Measurements from ENCODE around the gene RAB35.

Gene RAB35

GRCh38 chr12:120067901-120068300, 48.7 kb downstream of the RAB35 start (continued):
- TF ChIP-seq BCL6B (tag by site-specific recombination; IDR thresholded peaks at IDR 0.05) = no peak
- no peak for TF ChIP-seq ZNF48 (tag by site-specific recombination; IDR thresholded peaks at IDR 0.05)
- TF ChIP-seq ZNF777 (tag by site-specific recombination; IDR thresholded peaks at IDR 0.05; ENCODE audit: borderline replicate concordance) = no peak
- no peak for TF ChIP-seq ZNF513 (tag by site-specific recombination; IDR thresholded peaks at IDR 0.05)
- no peak for TF ChIP-seq ZNF311 (tag by site-specific recombination; IDR thresholded peaks at IDR 0.05; ENCODE audit: borderline replicate concordance)
- no peak for TF ChIP-seq SP2 (tag by site-specific recombination; IDR thresholded peaks at IDR 0.05)
- no peak for TF ChIP-seq TRIM28 (IDR thresholded peaks at IDR 0.05; ENCODE audit: borderline replicate concordance, low read length)
- TF ChIP-seq ZNF175 (tag by site-specific recombination; IDR thresholded peaks at IDR 0.05) = no peak
- TF ChIP-seq MEIS1 (CRISPR knock-in tag; IDR thresholded peaks at IDR 0.05; ENCODE audit: borderline replicate concordance) = no peak

GRCh38 chr12:120067084-120067869, 49.3 kb downstream of the RAB35 start:
- POLR2A ChIA-PET = no interaction called here
- Histone ChIP-seq H3K36me3 (ENCODE audit: control insufficient read depth in 2 of 2, insufficient read depth in 1 of 2, low read length in 2 of 2) (no peaks in the 10 kb centered on the region), H3K27ac (ENCODE audit: extremely low read depth, low read depth, low read length) (no peak overlapping the region), H3K9me3 (ENCODE audit: control insufficient read depth, insufficient read depth, low read depth, low read length) (no peaks in the 10 kb centered on the region), H3K4me3 (ENCODE audit: low read depth, low read length) (no peak overlapping the region), H3K4me1 (ENCODE audit: control insufficient read depth, insufficient read depth, low read length) (no peaks in the 10 kb centered on the region)
- TF ChIP-seq ZNF549 (tag by site-specific recombination; IDR thresholded peaks at IDR 0.05) = no peak
- TF ChIP-seq ZNF561 (tag by site-specific recombination; IDR thresholded peaks at IDR 0.05; ENCODE audit: borderline replicate concordance) = no peak
- CTCF ChIA-PET = no interaction called here

GRCh38 chr12:120066341-120066740, 50.2 kb downstream of the RAB35 start:
- ChIA-PET CTCF (interaction anchor here (1.0 kb wide), 1 partner anchor 12 kb away, joined by 3 read pairs; no protein-coding TSS in a partner anchor), POLR2A (no interaction called here)
- H3K4me1 ChIP-seq (ENCODE audit: control insufficient read depth, insufficient read depth, low read length) = no peaks in the 10 kb centered on the region
- no peak overlapping the region for H3K4me3 ChIP-seq (ENCODE audit: low read depth, low read length)
- no peaks in the 10 kb centered on the region for H3K36me3 ChIP-seq (ENCODE audit: control insufficient read depth in 2 of 2, insufficient read depth in 1 of 2, low read length in 2 of 2)
- H3K27ac ChIP-seq (ENCODE audit: extremely low read depth, low read depth, low read length) = no peak overlapping the region
- no peaks in the 10 kb centered on the region for H3K9me3 ChIP-seq (ENCODE audit: control insufficient read depth, insufficient read depth, low read depth, low read length)
- TF ChIP-seq ZNF48 (tag by site-specific recombination; IDR thresholded peaks at IDR 0.05) (no peak), PRDM2 (tag by site-specific recombination; IDR thresholded peaks at IDR 0.05; ENCODE audit: borderline replicate concordance) (no peak), ZNF473 (tag by site-specific recombination; IDR thresholded peaks at IDR 0.05) (no peak), ZFHX2 (tag by site-specific recombination; conservative IDR thresholded peaks at IDR 0.05) (no peak), MEIS1 (CRISPR knock-in tag; IDR thresholded peaks at IDR 0.05; ENCODE audit: borderline replicate concordance) (no peak), ZNF214 (tag by site-specific recombination; IDR thresholded peaks at IDR 0.05; ENCODE audit: borderline replicate concordance) (no peak), ZBTB49 (tag by site-specific recombination; IDR thresholded peaks at IDR 0.05; ENCODE audit: low read depth) (no peak), MYNN (tag by site-specific recombination; IDR thresholded peaks at IDR 0.05; ENCODE audit: borderline replicate concordance) (no peak), ZNF658 (tag by site-specific recombination; IDR thresholded peaks at IDR 0.05) (no peak), ZNF747 (tag by site-specific recombination; IDR thresholded peaks at IDR 0.05) (no peak), ZNF558 (tag by site-specific recombination; IDR thresholded peaks at IDR 0.05) (no peak), ZNF274 (IDR thresholded peaks at IDR 0.05; ENCODE audit: low read length) (no peak), ZNF274 (tag by site-specific recombination; IDR thresholded peaks at IDR 0.05; ENCODE audit: borderline replicate concordance) (no peak), ZNF175 (tag by site-specific recombination; IDR thresholded peaks at IDR 0.05) (no peak)

Measured in HEK293 (cell line).